Fibroblast of skin of right quadriceps (primary cell): ENCODE results near the gene SCGB2B2.
"Not testable (repeated sequence)": the region's sequence is repeated elsewhere in the genome, so short reads cannot be mapped to it uniquely, and the experiment has no call there.

Experiments
- DNase-seq: peaks from one replicate; pipeline ENCODE4 v3.0.0-alpha.2; 2013

Gene SCGB2B2

DNA sequence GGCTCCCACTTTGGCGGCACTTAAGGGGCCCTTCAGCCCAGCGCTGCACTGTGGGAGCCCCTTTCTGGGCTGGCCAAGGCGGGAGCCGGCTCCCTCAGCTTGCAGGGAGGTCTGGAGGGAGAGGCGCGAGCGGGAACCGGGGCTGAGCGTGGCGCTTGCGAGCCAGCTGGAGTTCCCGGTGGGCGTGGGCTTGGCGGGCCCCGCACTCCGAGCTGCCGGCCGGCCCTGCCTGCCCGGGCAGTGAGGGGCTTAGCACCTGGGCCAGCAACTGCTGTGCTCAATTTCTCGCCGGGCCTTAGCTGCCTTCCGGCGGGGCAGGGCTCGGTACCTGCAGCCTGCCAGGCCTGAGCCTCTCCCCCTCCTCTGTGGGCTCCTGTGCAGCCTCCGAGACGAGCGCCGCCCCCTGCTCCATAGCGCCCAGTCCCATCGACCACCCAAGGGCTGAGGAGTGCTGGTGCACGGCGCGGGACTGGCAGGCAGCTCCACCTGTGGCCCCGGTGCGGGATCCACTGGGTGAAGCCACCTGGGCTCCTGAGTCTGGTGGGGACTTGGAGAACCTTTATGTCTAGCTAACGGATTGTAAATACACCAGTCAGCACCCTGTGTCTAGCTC lies 8.8 kb downstream of the SCGB2B2 start:
- DNase-seq: not testable (repeated sequence)

DNA sequence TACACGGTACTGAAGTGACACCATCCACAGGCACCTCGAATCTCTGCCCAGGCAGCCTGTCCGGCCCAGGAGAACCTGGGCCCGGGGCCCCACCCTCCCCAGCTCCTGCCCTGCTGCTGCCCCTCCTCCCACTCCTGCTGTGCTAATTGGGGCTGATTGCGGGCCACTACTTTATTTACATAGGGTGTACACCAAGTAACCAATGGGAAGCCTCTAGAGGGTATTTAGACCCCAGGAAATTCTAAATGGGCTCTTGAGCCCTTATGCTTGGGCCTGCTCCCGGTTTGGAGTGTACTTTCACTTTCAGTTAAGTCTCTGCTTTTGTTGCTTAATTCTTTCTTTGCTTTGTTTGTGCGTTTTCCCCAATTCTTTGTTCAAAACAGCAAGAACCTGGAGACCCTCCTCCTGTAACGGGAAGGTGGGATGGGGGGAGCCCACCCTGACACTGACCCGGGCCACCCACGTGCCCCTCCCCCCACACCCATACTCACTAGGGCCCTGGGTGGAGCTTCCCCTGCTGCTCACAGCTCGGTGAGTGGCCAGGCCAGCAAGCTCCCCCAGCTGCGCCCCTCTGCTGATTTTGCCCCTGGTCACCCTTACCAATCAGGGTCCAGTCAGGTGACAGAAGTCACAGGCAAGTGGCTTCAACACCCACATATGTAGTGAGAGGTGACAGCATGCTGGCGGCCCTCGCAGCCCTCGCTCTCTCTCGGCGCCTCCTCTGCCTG lies 9.4 kb downstream of the SCGB2B2 start:
- DNase-seq: no peak

DNA sequence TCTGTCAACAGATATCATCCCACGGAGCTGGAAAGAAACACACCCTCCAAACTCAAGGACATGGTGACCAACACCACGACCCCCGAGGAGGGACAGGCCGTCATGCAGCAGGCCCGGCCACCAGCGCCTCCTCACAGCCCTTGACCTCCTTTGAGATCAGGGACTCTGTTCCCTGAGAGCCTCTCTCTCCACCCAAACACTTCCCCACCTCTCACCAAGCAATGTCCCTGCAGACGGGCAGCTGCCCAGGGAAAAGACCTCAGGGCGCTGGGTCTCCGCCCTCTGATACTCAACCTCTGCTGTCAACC lies 10.0 kb downstream of the SCGB2B2 start:
- no peak for DNase-seq

DNA sequence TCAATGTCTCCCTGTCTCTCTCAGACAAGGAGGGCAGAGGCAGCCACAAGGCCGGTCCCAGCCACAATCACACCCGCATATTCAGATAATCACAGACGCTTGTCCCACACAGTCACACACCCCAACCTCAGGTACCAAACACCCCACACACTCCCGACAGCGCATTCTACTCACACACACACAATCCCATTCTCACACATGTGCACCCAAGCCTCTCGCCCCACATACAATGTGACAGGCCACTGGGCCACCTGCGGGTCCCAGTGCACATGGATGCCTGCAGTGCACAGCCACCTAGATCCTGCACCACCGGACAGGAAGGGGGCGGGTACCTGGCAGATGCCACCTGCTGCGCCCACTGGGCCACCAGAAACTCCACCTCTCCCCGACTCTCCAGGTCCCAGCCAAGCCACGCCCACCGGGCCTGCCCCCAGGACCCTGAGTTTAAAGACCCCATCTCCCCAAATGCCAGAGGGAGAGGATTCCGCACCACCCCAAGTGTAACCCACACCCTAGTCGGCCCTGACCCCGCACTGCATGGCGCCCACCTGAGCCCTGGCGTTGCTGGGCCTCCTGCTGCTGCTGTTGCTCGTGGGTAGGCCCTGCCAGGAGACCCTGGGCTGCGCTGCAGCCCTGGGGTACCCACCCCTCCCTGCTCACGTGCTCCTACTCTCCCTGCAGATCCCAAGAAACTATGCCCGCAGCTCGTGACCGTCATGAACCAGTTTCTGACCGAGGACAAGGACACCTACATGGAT lies 10.6 kb downstream of the SCGB2B2 start:
- DNase-seq: no peak

DNA sequence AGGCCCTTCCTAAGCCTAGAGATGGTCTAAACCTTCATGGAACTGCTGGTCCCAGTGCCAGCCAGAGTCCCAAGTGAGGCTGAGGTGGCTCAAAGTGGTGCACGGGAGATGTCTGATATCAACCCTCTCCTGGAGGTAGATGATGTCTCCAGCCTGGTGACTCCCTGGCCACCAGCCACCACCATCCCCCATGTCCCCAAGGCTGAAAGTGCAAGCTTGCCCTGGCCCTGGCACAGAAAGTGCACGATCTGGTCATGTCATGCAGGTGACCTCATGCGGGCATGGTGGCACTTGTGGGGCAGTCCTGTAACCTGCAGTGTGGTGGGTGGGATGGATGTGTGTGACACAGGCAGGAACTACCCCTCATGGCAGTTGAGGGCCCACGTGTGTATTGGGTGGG lies 11.7 kb downstream of the SCGB2B2 start:
- not testable (repeated sequence) for DNase-seq

DNA sequence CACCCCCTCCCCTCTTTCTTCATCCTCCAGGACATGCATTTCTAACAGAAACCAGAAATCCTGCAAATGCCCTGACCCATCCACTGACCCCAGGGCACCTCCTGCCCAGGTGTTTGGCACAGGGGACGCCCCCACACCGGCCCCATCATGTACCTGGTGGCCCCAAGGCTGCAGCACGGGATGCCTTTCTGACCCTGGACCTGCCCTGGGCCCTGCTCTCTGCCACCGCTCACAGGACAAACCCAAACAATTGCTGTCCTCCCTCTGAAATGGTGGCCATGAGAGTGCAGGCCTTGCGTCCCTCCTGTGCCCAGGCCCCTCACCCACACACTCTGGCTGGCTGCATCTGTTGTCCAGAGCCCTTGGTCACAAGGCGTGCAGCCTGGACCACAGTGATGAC lies 12.1 kb downstream of the SCGB2B2 start:
- no peak for DNase-seq

DNA sequence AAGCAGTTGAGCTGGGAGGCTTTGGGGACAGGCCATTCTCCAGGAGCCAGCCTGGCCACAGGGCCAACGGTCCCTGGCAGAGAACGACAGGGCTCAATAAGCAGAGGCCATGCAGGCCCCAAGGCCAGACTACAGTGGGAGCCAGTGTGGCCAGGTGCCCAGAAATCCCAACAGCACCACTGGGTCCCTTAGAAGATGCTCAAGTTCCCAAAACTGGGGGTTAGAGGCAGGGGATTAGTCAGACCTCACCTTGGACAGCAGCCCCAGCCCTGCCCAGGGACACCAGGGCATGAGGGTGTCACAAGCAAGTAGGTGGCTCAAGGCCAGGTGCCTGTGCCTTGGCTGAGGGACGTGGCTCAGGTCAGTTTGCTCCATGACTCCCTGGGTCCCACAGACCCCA lies 12.8 kb downstream of the SCGB2B2 start:
- DNase-seq: no peak

DNA sequence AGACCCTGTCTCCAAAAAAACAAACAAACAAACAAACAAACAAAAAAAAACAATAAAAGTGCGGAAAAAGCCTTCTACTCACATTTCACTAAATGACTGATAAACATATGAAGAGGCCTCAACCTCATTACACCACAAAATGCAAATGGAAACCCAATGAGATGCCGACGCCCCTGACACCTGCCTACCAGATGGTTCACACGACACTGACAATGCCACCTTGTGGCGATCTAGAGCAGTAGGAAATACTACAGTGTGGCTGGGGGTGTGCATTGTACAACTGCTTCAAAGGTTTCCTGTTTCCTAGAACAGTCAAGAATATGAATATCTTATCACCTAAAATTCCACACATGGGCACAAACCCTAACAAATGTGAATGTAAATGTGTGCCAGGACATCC lies 14.0 kb downstream of the SCGB2B2 start:
- no peak for DNase-seq

DNA sequence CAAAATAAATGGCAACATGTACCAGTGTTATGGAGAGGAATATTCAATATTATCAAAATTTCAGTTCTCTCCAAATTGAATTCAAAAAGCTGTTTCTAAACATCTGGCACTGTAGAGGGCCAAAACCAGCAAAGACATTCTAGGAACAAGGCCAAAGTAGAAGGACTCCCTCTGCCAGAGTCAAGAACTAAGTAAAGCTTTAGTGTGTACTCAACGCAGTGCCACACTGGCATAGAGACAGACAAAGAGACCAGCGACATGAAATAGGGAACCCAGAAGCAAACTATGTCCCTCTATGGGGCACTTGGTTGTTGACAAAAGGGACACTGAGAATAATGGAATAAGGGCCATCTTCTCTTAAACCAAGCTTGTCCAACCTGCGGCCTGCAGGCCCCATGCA lies 15.6 kb downstream of the SCGB2B2 start:
- DNase-seq: no peak

DNA sequence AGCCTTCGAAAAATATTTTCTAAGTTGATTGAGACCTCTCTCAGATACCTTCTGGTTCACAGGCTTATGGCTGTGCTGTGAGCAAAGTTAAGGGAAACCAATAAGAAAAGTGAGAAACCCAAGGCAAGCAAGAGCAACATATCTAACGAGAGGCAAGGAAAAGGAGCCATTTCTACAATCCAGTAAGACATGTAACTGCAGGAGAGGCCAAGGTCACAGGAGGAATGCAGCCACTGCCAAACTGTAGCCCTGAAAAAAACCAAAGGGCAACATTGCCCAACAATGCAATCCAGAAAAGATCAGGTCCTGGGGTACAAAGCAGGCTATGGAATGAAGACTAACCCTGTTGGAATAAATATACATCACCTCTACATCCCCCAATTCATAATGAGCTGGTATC lies 21.3 kb downstream of the SCGB2B2 start:
- no peak for DNase-seq

DNA sequence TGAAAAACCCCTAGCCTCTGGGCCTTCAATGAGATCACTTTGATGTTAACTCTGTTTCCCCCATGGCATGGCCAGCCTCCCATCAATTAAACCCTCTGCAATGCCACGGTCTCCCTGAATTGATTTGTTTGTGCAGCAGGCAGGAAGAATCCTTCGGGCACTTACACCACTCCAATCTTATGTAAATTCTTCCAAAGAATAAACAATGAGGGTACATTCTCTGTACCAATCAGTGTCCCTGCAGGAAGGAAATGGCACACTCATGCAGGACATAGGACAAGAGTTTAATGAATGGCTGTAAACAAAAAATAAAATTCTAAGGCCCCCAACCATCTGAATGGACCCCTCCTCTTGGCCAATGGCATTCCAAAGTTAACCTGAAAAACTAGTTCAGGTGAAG lies 22.2 kb downstream of the SCGB2B2 start:
- DNase-seq: no peak

DNA sequence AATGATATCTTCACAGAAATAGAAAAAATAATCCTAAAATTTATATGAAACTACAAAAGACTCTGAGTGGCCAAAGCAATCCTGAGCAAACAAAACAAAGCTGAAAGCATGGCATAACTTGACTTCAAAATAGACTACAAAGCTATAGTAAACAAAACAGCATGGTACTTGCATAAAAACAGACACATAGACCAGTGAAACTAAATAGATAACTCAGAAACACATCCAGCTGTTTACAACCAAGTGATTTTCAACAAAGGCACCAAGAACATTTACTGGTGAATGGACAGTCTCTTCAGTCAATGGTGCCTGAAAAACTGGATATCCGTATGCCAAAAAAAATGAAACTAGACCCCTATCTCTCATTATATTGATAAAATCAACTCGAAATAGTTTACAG lies 25.2 kb downstream of the SCGB2B2 start:
- DNase-seq: no peak

DNA sequence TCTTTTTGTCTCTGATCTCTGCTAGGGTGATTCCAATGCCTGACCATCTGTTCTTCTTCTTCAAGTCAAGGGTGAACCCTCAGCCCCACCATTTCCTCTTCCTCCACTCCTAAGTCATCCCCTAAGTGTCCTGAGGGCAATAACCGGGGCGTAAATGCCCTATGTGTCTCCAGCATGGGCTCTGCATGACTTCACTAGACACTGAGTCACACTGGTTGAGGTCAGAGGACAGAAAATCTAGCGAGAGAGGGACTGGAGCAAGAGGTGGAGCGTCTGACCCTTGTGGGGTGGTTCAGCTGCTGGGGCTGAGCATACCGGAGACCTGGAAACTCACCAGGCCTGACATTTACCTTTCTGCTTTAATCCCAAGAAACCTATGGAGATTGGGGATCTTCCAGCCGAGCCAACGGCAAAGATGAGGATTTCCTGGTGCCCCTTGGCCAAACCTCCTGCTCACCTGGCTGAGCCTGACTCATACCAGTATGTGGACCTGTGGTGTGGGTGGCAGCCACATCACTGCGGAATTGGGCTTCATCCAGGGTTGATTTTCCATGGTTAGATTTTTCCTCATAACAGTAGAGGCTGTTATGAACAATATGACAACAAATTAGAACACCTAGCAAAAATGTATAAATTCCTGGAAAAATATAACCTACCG lies 26.9 kb downstream of the SCGB2B2 start:
- DNase-seq: no peak

DNA sequence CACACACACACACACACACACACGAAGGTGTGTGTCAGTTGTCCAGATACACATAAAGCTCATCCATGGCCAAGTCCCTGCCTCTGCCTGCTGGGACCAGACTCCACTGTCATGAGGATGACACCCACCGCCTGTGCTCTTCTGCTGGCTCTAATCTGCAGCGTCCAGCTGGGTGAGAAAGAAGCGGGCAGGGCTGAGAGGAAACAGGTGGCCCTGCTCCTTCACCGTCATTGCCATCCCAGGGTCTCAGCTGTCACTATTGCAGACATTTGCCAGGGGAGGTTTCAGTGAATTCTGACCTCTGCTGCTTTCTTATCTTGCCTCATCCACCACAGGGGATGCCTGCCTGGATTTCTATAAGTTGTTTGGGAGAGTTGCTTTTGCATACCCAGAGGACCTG lies 31.4 kb downstream of the SCGB2B2 start:
- DNase-seq: no peak

DNA sequence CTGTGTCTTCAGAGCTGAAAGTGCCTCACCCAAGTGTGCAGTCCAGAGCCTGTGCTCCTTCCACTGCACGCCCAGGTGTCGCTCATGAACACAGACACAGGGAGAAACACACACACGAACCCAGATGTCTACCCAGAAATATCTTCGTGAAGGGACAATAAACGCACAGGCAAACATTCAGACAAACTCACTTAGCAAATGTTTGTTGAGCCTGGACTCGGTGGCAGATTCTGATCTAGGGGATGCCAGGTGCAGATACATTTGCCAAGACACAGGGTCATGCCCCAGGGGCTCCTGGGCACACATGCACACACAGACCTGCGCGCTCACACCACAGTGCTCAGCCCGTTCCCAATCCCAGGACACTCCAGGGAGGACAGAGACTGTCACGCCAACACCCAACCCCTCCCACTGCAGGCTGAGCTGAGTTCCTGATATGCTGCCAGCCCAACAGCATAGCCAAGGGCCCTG lies 31.9 kb downstream of the SCGB2B2 start:
- DNase-seq: no peak

DNA sequence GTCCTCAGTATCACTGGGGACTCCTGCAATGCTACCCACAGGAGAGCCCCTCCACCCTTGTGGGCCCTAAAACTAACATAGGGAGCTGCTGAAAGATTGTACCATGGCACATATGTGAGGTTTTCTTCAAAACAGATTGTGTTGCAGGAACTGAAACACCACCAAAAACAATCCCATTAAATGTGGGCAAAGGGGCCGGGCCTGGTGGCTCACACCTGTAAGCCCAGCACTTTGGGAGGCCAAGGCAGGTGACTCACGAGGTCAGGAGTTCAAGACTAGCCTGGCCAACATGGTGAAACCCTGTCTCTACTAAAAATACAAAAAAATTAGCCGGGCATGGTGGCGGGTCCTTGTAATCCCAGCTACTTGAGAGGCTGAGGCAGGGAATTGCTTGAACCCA lies 34.7 kb downstream of the SCGB2B2 start:
- no peak for DNase-seq

DNA sequence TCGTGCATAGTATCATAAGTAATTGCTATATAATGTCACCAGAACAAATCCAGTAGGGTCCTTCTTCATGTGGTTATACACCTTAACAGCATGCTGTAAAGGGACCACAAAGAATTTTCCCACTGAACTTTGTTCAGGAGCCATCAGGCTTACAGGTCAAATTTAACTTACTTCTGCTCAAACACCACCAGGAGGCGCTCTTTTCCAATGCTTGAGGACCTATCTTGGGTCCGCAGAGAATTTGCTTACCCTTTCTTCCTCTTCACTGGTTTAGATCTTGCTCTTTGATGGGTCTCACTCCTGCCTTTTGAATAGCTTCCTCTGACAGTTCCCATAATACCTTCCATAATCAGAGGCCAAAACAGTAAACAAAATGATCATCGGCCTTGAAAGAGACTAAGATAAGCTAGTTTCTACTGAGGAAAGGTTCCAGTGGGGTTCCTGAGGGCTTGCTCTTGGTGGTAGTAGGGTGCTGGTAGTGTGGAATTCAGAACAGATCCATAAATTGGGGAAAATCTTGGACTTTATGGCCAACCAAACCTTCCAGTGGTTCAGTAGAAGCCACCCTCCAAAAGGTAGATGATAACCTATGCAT lies 37.4 kb downstream of the SCGB2B2 start:
- DNase-seq: peak; percentile 70

DNA sequence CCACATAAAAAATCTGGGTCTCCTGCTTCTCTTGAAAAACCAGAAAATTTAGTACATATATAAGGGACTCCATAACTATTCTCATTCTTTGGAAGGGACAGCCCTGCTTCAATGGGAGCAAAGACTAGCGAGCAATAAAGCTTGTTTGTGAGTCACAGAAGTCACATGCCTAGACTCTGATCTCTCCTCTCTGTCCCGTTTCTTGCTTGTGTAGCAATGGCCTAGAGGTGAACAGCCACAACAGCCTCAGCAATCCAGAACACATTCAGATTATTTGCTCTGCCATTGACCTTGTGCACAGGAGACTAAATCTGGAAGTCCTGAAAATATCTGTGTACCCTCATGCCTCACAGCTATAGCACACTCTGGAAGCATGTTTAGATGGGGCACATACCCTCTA lies 43.2 kb downstream of the SCGB2B2 start:
- no peak for DNase-seq
